ENCODE measurements around the gene NFASC.

DNA sequence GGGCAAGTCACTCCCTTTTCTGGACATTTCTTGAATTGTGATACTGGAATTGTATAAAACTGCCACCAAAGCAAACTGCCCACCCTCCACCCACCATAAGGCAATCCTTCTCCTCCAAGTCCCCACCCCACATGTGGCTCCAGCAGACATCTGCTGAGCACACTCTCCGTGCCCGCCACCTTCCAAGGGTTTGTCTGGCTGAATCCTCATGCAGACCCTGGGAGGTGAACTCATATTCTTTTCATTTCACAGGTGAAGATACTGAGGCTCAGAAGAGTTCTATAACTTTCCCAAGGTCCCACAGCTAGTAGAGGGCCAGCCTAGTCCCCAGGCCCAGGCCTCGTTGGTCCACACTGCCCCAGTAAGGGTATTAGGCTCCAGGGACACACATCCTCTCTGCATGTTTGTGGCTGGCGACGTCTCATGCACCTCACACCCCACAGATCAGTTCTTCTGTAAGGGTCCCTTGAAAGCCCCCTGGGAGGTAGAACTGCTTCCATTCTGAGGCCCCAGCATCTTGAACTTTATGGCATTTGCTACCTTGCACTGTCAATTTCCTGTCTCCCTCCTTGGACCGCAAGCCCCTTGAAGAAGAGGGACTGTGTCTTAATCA lies 186.4 kb downstream of the NFASC start:
- TF ChIP-seq, protein P1, sequence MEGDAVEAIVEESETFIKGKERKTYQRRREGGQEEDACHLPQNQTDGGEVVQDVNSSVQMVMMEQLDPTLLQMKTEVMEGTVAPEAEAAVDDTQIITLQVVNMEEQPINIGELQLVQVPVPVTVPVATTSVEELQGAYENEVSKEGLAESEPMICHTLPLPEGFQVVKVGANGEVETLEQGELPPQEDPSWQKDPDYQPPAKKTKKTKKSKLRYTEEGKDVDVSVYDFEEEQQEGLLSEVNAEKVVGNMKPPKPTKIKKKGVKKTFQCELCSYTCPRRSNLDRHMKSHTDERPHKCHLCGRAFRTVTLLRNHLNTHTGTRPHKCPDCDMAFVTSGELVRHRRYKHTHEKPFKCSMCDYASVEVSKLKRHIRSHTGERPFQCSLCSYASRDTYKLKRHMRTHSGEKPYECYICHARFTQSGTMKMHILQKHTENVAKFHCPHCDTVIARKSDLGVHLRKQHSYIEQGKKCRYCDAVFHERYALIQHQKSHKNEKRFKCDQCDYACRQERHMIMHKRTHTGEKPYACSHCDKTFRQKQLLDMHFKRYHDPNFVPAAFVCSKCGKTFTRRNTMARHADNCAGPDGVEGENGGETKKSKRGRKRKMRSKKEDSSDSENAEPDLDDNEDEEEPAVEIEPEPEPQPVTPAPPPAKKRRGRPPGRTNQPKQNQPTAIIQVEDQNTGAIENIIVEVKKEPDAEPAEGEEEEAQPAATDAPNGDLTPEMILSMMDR (IDR thresholded peaks at IDR 0.05): no peak
- no peak for TF ChIP-seq POLR2AphosphoS5 (IDR thresholded peaks at IDR 0.05)

Data from sigmoid colon (tissue), 4 donors.